HepG2 (cell line): Measurements from ENCODE around the gene RXFP3. TPM values are rescaled to one million over a fixed set of nuclear protein-coding genes. Genes with fewer than 3 reads are reported as not detected.

ENCODE experiments used
- ATAC-seq: fragments of 200-7000 bp; cut with Tn5 transposase; 3 replicates; pipeline ENCODE4 v1.9.1; 2020; ENCODE audit warnings: mild to moderate bottlenecking, moderate library complexity
- BruUV-seq: library from RNA; stranded (reverse); fragments of 400-500 nt; replicated peaks from 2 replicates; lab custom pipeline; 2021; lab: Mats Ljungman, UMichigan
- CTCF ChIA-PET: fragments of 300-600 bp; formaldehyde crosslinking; extraction: SDS; loops from one replicate; lab custom pipeline; 2021; ENCODE audit warnings: low total read pairs, inconsistent platforms, low intra/inter-chr PET ratio; lab: Yijun Ruan, JAX
- POLR2A ChIA-PET: fragments of 350-600 bp; sonication (Branson Sonifier 250); formaldehyde crosslinking; loops from one replicate; lab custom pipeline; 2020; ENCODE audit warnings: antibody characterized with exemption, inconsistent platforms; lab: Yijun Ruan, JAX
- DNase-seq: peaks from one replicate; pipeline ENCODE4 v3.0.0-alpha.2; 2015; ENCODE audit warnings: low spot score
- FAIRE-seq: peaks from 3 replicates; lab custom pipeline; 2011; peaks lifted over from hg19 to GRCh38; lab: Jason Lieb, UNC
- H2AFZ ChIP-seq: one replicate; pipeline ENCODE4 v1.6.1; 2011; ENCODE audit warnings: low read length, inconsistent platforms
- H3K27ac ChIP-seq: fragments of 300-600 bp; 3 replicates; pipeline ENCODE4 v1.8.0; 2011; ENCODE audit warnings: mixed run types, mild to moderate bottlenecking, mixed read lengths, low read length, inconsistent platforms; ENCODE audit not compliant: insufficient read depth; ENCODE audit errors: extremely low read length
- H3K27me3 ChIP-seq, 2 experiments: fragments of 200-600 bp in 1 of 2; 2 replicates in 1 of 2; 3 replicates in 1 of 2; pipeline versions ENCODE4 v1.6.0 to v1.8.0; 2011; ENCODE audit warnings: low read length in 2 of 2, mild to moderate bottlenecking in 2 of 2, moderate library complexity in 2 of 2, inconsistent platforms in 1 of 2; ENCODE audit not compliant: insufficient read depth in 2 of 2, control insufficient read depth in 1 of 2
- H3K36me3 ChIP-seq, 2 experiments: fragments of 200-600 bp in 1 of 2; replicated peaks in 1 of 2; 2 replicates in 1 of 2; 3 replicates in 1 of 2; pipeline versions ENCODE4 v1.5.1 to v1.8.0; 2011; ENCODE audit warnings: low read length in 2 of 2, inconsistent platforms in 1 of 2; ENCODE audit not compliant: insufficient read depth in 2 of 2, control insufficient read depth in 1 of 2
- H3K4me1 ChIP-seq: 2 replicates; pipeline ENCODE4 v1.5.1; 2012; ENCODE audit warnings: low read length, inconsistent platforms; ENCODE audit not compliant: insufficient read depth
- H3K4me2 ChIP-seq: 2 replicates; pipeline ENCODE4 v1.6.0; 2011; ENCODE audit warnings: low read depth, low read length, inconsistent platforms
- H3K4me3 ChIP-seq, 3 experiments: fragments of 200-600 bp in 1 of 3; sonication (generic), shearing (Covaris generic) in 1 of 3; replicated peaks in 1 of 3; 2 replicates each; pipeline ENCODE4 v1.5.1; 2011 to 2016; ENCODE audit warnings: low read length in 3 of 3, inconsistent platforms in 2 of 3, low read depth in 2 of 3, mild to moderate bottlenecking in 2 of 3, control low read depth in 1 of 3, mixed read lengths in 1 of 3; ENCODE audit not compliant: insufficient read depth in 1 of 3
- H3K79me2 ChIP-seq: one replicate; pipeline ENCODE4 v1.6.1; 2011; ENCODE audit warnings: low read length, inconsistent platforms; ENCODE audit not compliant: insufficient read depth
- H3K9ac ChIP-seq: 2 replicates; pipeline ENCODE4 v1.6.0; 2011; ENCODE audit warnings: mild to moderate bottlenecking, low read depth, low read length, inconsistent platforms; ENCODE audit not compliant: insufficient read depth
- H3K9me3 ChIP-seq: 2 replicates; pipeline ENCODE4 v1.5.1; 2012; ENCODE audit warnings: mild to moderate bottlenecking, low read length
- H4K20me1 ChIP-seq: 2 replicates; pipeline ENCODE4 v1.6.0; 2011; ENCODE audit warnings: inconsistent platforms, mild to moderate bottlenecking, low read length, moderate library complexity; ENCODE audit not compliant: insufficient read depth
- HINFP ChIP-seq: sonication (generic); formaldehyde crosslinking; IDR thresholded peaks from 2 replicates; pipeline ENCODE4 v1.4.0; 2020; ENCODE audit warnings: low read depth, mild to moderate bottlenecking, missing genetic modification reagents
- HNRNPK ChIP-seq: fragments of 200-400 bp; formaldehyde crosslinking; IDR thresholded peaks from 2 replicates; pipeline ENCODE4 v1.6.1; 2018; ENCODE audit warnings: low read length, low read depth, moderate library complexity, mild to moderate bottlenecking; ENCODE audit not compliant: poor library complexity, severe bottlenecking
- KIAA2018 ChIP-seq: sonication (generic); formaldehyde crosslinking; IDR thresholded peaks from 2 replicates; pipeline ENCODE4 v1.5.0; 2020; ENCODE audit warnings: mild to moderate bottlenecking, missing genetic modification reagents, borderline replicate concordance
- PRDM4 ChIP-seq: sonication (generic); formaldehyde crosslinking; IDR thresholded peaks from 2 replicates; pipeline ENCODE4 v1.9.0; 2021; ENCODE audit warnings: missing genetic modification reagents, borderline replicate concordance
- WGBS: methylation state at CpG from one replicate; pipeline ENCODE4 v1.1.6; 2017; ENCODE audit warnings: low lambda C conversion rate; 5-methylcytosine and 5-hydroxymethylcytosine counted together
- in situ Hi-C: cut with HindIII; loops from 2 replicates; pipeline ENCODE4 v1.10.0; 2017; ENCODE audit warnings: low pct_unique_long_range_greater_than_20kb; ENCODE audit not compliant: extremely low pct_ligation_motif_present
- intact Hi-C: fragments of 100-400 bp; cut with micrococcal nuclease; formaldehyde crosslinking; loops from one replicate; pipeline ENCODE4 v1.10.0; 2022; ENCODE audit not compliant: unreplicated experiment
- polyA plus RNA-seq, 8 experiments: library from polyadenylated mRNA; depleted of rRNA in 3 of 8; stranded (reverse) in 7 of 8; unstranded in 1 of 8; fragments of >200 nt; fragmentation: Illumina TruSeq in 4 of 8; extraction: Trizol in 4 of 8; gene quantifications; 2 replicates each; pipeline versions ENCODE4 v1.2.1 to v1.2.3, GENCODE V29; 2011 to 2016; ENCODE audit warnings: low read depth in 4 of 8, missing spikeins in 1 of 8, mixed read lengths in 1 of 8; ENCODE audit not compliant: insufficient read depth in 1 of 8
- total RNA-seq, 5 experiments: library from RNA; depleted of rRNA; stranded (reverse); fragments of >200 nt; fragmentation: Illumina TruSeq; extraction: Trizol; gene quantifications; 2 replicates each; pipeline ENCODE4 v1.2.3, GENCODE V29; 2016; ENCODE audit warnings: low read depth in 1 of 5
- TF ChIP-seq, protein P1 (sequence below): sonication (generic); formaldehyde crosslinking; IDR thresholded peaks from 2 replicates; pipeline ENCODE4 v1.4.0; 2020; ENCODE audit warnings: mild to moderate bottlenecking, missing genetic modification reagents

Gene RXFP3
- total and polyA plus RNA-seq, 2 of the 13 experiments (the other 11 are each of a cell fraction or from before 2014, with no cell fraction given), result not detected

DNA sequence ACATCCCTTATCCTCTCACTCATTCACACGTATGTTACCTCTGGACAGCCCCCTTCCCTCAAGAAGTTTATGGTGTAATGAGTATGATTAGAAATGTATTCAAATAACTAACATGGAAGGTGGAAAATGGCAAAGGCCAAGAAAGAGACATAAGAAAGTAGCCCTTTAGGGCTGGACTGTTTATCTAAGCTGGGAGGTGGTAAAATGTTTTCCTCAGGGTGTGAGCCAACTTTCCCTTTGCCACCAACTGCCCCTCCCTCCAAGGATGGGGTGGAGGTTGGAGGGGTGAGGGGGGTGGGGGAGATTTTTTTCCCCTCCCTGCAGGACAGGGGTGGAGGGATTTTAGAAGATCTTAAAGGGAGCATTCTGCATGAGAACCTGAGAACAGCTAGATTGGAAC is 40.1 kb downstream of the RXFP3 start (continued):
- no peak for TF ChIP-seq HINFP (CRISPR knock-in tag)
- TF ChIP-seq, protein P1, sequence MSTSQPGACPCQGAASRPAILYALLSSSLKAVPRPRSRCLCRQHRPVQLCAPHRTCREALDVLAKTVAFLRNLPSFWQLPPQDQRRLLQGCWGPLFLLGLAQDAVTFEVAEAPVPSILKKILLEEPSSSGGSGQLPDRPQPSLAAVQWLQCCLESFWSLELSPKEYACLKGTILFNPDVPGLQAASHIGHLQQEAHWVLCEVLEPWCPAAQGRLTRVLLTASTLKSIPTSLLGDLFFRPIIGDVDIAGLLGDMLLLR (CRISPR knock-in tag), result no peak
- no peak for TF ChIP-seq PRDM4 (CRISPR knock-in tag)
- TF ChIP-seq HNRNPK, result no peak

DNA sequence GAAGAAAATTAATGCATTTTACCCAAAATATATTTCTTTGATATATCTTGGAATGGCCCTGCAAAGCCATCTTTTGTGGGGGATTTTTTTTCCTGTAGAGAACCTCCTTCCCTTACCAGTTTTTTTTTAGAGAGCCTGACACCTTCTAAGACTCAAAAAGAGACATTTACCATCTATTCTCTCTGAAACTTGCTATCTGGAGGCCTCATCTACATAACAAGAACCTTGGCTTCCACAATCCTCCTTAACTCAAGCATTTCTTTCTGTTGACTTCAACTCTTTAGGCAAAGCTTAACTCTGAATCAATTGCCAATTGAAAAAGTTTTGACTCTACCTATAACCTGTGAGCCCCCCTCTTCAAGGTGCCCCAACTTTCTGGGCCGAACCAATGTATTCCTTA is 42.1 kb downstream of the RXFP3 start:
- FAIRE-seq, result no peak
- Histone ChIP-seq H3K27ac (no peak overlapping the region), H3K4me3 (no peak overlapping the region), H3K4me1 (no peaks in the 10 kb centered on the region; the same call in 1 of the 2 replicates), H3K36me3 (no peaks in the 10 kb centered on the region), H4K20me1 (no peaks in the 10 kb centered on the region), H3K9ac (no peak overlapping the region), H3K9me3 (no peaks in the 10 kb centered on the region), H3K79me2 (no peaks in the 10 kb centered on the region), H3K4me2 (no peak overlapping the region), H3K27me3 (no peaks in the 10 kb centered on the region), H2AFZ (no peak overlapping the region)
- ChIA-PET CTCF (no interaction called here), POLR2A (no interaction called here)
- no peak for ATAC-seq
- in situ Hi-C loops, result loop anchor here (25.0 kb wide), 1 partner anchor 484 kb away; no protein-coding TSS in a partner anchor
- WGBS, result 32% methylated on average over 1 of the region's 1 CpG
- intact Hi-C loops, result no loop called here
- DNase-seq, result no peak
- BruUV-seq, result no TSS peak
- no peak for TF ChIP-seq KIAA2018 (CRISPR knock-in tag)
